ENCODE measurements around the gene GRB7. TPM values are rescaled to one million over a fixed set of nuclear protein-coding genes. Genes with fewer than 3 reads are reported as not detected.

The GRB7 gene
- total and polyA plus RNA-seq, 2 donors (not counting 1 experiment from before 2014, with no cell fraction given), result 0.81 to 0.84 TPM

- POLR2A ChIA-PET, result interaction anchor here (0.7 kb wide), 1 partner anchor 85 kb away, joined by 5 read pairs; no protein-coding TSS in a partner anchor
- Histone ChIP-seq H3K4me1 (ENCODE audit: control insufficient read depth in 2 of 2, insufficient read depth in 2 of 2, low read length in 2 of 2) (peaks cover 32 to 35% of the 10 kb centered on the region in 2 donors), H3K79me2 (ENCODE audit: control insufficient read depth, insufficient read depth, low read length) (peaks cover 2% of the 10 kb centered on the region), H3K9ac (ENCODE audit: low read length) (no peak overlapping the region), H2AFZ (ENCODE audit: insufficient read depth, low read depth, low read length, poor library complexity, severe bottlenecking) (no peak overlapping the region), H3K9me3 (ENCODE audit: control extremely low read depth in 1 of 3, control insufficient read depth in 2 of 3, insufficient read depth in 1 of 3, low read length in 2 of 3) (peaks cover 0 to 7% (median 0%) of the 10 kb centered on the region in 3 donors), H3K27me3 (replicated peaks in 1 of 4; ENCODE audit: control extremely low read depth in 1 of 4, control insufficient read depth in 3 of 4, insufficient read depth in 4 of 4, low read length in 3 of 4) (peaks cover 0 to 34% (median 12%) of the 10 kb centered on the region in 4 experiments), H4K20me1 (ENCODE audit: control insufficient read depth, insufficient read depth, low read length, poor library complexity, severe bottlenecking) (no peaks in the 10 kb centered on the region), H3K4me3 (ENCODE audit: control extremely low read depth in 1 of 5, extremely low read depth in 1 of 5, insufficient read depth in 1 of 5, low read depth in 2 of 5, low read length in 4 of 5) (no peak overlapping the region), H3K36me3 (replicated peaks in 1 of 2; ENCODE audit: control extremely low read depth in 1 of 2, control insufficient read depth in 1 of 2, extremely low read depth in 1 of 2, insufficient read depth in 2 of 2, low read length in 1 of 2) (no peaks in the 10 kb centered on the region), H3K4me2 (replicated peaks; ENCODE audit: low read depth, low read length, poor library complexity, severe bottlenecking) (no peak overlapping the region), H3K27ac (ENCODE audit: low read length in 2 of 2) (no peak overlapping the region)
- no peak for DNase-seq
- intact Hi-C loops (cut with micrococcal nuclease), result no loop called here
- peak overlapping the region; percentile 2 for H3K4me3 Mint-ChIP-seq
- peaks cover 35% of the 10 kb centered on the region for H3K4me1 Mint-ChIP-seq
- H3K9me3 Mint-ChIP-seq (ENCODE audit: insufficient read depth), result no peaks in the 10 kb centered on the region
- no peak for ATAC-seq (ENCODE audit: low read depth)
- H3K27me3 Mint-ChIP-seq, result peaks cover 30% of the 10 kb centered on the region
- no peak overlapping the region for H3K27ac Mint-ChIP-seq
- WGBS (ENCODE audit: insufficient coverage), result 93% methylated on average over 7 of the region's 10 CpGs
- CTCF ChIA-PET, result interaction anchor here (1.2 to 2.0 kb wide), 2 partner anchors 113 to 115 kb away, joined by 3 to 8 read pairs; no protein-coding TSS in a partner anchor
- TF ChIP-seq EZH2 (IDR thresholded peaks at IDR 0.05; ENCODE audit: borderline replicate concordance, insufficient read depth, low read depth, low read length, poor library complexity, severe bottlenecking), result no peak
- TF ChIP-seq, protein P1, sequence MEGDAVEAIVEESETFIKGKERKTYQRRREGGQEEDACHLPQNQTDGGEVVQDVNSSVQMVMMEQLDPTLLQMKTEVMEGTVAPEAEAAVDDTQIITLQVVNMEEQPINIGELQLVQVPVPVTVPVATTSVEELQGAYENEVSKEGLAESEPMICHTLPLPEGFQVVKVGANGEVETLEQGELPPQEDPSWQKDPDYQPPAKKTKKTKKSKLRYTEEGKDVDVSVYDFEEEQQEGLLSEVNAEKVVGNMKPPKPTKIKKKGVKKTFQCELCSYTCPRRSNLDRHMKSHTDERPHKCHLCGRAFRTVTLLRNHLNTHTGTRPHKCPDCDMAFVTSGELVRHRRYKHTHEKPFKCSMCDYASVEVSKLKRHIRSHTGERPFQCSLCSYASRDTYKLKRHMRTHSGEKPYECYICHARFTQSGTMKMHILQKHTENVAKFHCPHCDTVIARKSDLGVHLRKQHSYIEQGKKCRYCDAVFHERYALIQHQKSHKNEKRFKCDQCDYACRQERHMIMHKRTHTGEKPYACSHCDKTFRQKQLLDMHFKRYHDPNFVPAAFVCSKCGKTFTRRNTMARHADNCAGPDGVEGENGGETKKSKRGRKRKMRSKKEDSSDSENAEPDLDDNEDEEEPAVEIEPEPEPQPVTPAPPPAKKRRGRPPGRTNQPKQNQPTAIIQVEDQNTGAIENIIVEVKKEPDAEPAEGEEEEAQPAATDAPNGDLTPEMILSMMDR (IDR thresholded peaks at IDR 0.05), result no peak
Observed at GRCh38 chr17:39736319-39737165, 1.2 kb upstream of the GRB7 start.

Measured in B cell (primary cell).